Erythroblast (primary cell): Measurements from ENCODE around the gene PLA2G6.
"Not testable (repeated sequence)": the region's sequence is repeated elsewhere in the genome, so short reads cannot be mapped to it uniquely, and the experiment has no call there.

ENCODE experiments used
- DNase-seq, 2 experiments: peaks; one replicate each; lab custom pipeline; 2025; lab: John Stamatoyannopoulos, UW
- GATA1 ChIP-seq: IDR thresholded peaks from 2 replicates; pipeline ENCODE4 v1.6.1; 2011; ENCODE audit warnings: low read depth, mild to moderate bottlenecking, control low read depth, low read length, moderate library complexity
- POLR2A ChIP-seq: IDR thresholded peaks from 2 replicates; pipeline ENCODE4 v1.6.1; 2011; ENCODE audit warnings: mild to moderate bottlenecking, low read length

Gene PLA2G6

DNA sequence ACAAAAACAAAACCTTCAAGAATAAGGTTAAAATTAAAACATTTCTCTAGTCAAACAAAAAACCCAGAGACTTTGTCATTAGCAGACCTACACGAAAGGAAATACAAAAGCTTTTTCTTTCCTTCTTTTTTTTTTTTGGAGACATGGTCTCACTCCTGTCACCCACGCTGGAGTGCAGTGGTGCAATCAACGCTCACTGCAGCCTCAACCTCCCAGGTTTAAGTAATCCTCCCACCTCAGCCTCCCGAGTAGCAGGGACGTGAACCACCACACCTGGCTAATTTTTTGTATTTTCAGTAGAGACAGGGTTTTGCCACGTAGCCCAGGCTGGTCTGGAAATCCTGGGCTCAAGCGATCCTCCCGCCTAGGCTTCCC lies 30.5 kb downstream of the PLA2G6 start:
- TF ChIP-seq POLR2A: no peak
- TF ChIP-seq GATA1: no peak
- DNase-seq: no peak

DNA sequence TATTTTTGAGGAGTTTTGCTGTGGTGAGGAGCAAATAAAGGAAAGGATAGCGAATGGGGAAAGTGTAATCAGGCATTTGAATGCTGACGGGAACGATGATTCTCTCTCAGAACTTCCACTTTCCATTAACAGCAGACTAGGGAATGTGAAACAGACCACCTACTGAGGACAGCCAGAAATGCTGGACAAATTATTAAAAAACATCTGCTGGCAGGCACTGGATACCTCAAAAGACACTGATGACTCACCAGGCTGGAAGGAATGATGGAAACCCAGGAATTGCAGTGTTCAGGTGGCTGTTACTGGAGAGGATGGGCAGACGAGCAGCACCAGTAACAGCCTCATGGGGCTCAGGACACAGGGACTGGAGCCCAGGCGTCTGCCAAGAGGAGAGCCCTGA lies 33.4 kb downstream of the PLA2G6 start:
- DNase-seq: no peak

DNA sequence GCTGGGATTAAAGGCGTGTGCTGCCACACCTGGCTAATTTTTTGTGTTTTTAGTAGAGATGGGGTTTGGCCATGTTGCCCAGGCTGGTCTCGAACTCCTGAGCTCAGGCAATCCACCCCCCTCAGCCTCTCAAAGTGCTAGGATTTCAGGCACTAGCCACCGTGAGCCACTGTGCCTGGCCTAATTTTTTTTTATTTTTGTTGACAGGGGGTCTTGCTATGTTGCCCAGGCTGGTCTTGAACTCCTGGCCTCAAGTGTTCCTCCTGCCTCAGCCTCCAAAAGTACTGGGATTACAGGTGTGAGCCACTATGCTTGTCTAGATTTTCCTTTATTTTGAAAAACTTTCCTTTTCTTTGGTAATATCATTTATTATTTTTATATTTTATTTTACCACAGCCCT lies 35.5 kb downstream of the PLA2G6 start:
- not testable (repeated sequence) for DNase-seq

More for the DNA sequence above, 33.4 kb downstream of the PLA2G6 start:
- no peak for TF ChIP-seq POLR2A
- TF ChIP-seq GATA1: no peak

DNA sequence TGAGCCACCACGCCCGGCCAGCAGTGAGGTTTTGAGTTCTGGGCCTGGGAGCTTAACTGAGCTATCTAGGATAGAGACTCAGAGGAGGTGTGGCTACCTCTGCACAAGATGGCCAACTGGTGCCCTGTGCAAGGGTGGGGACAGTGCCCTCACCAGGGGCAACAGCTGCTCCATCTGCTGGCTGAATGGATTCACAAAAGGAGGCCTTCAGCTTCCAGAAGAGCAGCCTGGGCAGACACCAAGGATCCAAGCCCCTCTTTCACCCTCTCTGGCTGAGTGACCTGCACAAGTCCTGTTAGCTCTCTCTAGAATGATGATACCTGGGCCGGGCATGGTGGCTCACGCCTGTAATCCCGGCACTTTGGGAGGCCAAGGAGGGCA lies 37.6 kb downstream of the PLA2G6 start:
- TF ChIP-seq GATA1 (no peak), POLR2A (no peak)

DNA sequence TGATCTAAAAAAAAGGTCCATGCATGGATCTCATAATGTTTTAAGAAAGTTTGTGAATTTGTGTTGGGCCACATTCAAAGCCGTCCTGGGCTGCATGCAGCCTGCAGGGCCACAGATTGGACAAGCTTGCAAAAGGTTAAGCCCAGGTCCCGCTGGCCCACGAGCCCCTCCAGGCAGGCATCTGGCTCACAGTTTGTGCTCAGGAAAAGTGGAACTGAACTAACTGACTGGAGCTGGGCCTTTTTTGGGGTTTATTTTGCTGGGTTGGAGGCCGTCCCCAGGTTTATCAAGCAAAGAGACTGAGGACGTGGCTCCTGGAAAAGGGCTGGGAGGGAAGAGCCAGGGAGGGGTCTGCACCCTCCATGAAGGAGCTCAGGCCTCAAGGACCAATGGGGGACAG lies 39.0 kb downstream of the PLA2G6 start:
- no peak for DNase-seq
- TF ChIP-seq GATA1 (no peak), POLR2A (no peak)

More for the DNA sequence above, 37.6 kb downstream of the PLA2G6 start:
- DNase-seq: peak in 1 of 2 experiments; percentile 16

DNA sequence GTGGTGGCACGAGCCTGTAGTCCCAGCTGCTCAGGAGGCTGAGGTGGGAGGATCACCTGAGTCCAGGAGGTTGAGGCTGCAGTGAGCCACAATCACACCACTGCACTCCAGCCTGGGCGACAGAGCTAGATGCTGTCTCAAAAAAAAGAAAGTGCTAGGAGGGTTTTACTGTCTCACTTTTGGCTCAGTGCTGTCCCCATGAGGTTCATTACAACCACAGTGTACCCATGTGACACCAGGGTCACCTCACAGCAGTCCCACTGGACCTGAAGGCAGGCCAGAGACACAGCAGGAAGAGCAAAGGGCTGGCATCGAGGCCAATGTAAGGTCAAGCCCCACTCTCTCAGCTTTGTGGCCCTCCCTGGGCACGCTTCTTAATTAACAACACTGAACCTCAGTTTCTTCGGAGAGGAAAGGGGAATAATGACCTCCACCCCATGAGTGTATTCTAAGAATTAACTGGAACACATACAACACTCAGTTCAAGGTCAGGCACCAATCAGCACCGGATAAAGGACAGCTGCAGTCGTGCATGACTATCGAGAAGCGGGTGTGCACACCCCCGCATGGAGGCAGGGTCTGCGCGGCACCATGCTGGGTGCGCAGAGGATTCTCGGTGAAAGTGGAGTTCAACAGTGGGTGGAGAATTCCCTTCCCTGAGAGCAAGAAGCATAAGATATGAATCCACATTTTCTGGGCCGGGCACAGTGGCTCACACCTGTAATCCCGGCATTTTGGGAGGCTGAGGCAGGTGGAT lies 40.2 kb downstream of the PLA2G6 start:
- no peak for DNase-seq
- no peak for TF ChIP-seq GATA1

DNA sequence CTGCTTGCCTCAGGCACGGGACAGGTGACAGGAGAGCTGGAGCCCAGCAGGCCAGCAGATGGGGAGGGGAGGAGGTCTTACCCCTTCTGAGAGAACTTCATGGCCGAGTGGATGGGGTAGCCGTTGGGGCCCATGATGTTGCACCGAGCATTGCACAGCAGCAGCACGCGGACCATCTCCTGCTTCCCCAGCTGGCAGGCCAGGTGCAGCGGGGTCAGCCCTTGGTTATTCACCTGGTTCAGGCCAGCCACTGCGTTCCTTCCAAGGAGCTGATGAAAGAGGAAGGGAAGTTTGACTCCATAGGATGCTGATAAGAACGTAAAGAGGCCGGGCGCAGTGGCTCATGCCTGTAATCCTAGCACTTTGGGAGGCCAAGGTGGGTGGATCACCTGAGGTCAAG lies 41.7 kb downstream of the PLA2G6 start:
- DNase-seq: no peak
- TF ChIP-seq POLR2A (no peak), GATA1 (no peak)

DNA sequence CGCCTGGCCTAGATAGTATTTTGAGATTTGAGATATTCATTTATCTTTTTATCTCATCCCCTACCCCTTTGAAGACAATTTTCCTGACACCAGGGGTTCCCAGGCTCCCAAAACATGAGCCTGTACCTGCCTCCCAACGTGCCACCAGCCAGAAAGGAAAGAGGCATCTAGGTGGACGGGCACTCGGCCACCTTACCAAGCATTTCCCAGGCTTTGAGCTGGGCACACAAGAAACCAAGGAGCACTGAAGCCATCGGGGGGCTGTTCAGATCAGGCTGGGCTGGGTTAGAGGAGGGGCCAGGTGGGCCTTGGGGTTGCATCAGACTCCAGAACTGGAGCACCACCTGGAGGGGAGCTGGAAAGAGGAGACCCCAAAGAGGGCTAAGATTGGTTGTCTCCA lies 42.7 kb downstream of the PLA2G6 start:
- DNase-seq: no peak
- TF ChIP-seq POLR2A (no peak), GATA1 (no peak)

DNA sequence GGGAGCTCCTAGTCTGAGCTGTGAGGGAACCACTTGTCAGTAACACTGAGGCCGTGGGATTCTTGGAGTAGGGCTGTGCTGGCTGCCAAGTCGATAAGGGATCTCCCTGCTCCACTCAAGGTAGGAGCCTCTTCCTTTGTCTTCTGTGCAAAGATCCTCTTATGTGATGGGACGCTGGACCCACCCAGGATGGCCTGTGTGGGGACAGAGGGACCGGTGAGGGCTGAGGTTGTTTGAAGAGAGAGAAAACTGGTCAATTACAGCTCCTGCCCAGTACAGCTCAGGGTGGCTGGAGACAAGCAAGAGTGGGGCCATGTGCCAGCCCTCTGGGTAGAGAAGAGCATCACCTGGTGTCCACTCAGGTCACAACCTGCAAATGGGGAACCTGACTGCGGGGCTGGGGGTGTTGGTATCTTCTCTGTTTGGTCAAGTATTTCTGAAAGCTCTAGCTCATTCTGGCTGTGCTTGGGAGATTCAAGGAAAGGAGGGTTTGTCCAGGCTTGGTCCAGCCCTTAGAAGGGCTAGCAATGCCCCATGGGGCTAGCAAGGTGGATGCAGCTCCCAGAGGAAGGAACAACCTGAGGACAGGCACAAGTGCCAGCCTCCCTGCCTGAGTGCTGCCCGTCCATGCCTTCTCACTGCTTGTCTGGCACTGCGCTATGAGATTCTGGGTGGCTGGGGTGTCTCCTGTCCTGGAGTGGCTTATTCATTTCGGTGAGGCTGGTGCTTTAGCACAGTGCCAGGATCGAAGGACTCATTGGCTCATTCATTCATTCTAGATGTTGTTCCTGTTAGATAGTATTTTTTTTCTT lies 43.5 kb downstream of the PLA2G6 start:
- no peak for TF ChIP-seq GATA1
- TF ChIP-seq POLR2A: no peak
- DNase-seq: no peak

DNA sequence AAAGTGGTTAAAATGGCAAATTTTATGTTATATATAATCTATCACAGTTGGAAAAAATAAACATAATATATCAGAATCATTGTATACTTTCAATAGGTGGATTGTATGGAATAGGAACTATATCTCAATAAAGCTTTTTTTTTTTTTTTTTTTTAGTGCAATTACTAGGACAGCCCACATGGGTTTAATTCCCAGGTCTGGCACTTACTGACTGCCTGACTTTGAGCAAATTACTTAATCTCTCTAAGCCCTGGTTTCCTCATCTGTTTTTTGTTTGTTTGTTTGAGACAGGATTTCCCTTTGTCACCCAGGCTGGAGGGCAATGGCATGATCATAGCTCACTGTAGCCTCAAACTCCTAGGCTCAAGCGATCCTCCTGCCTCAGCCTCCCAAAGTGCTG lies 45.0 kb downstream of the PLA2G6 start:
- DNase-seq: no peak

DNA sequence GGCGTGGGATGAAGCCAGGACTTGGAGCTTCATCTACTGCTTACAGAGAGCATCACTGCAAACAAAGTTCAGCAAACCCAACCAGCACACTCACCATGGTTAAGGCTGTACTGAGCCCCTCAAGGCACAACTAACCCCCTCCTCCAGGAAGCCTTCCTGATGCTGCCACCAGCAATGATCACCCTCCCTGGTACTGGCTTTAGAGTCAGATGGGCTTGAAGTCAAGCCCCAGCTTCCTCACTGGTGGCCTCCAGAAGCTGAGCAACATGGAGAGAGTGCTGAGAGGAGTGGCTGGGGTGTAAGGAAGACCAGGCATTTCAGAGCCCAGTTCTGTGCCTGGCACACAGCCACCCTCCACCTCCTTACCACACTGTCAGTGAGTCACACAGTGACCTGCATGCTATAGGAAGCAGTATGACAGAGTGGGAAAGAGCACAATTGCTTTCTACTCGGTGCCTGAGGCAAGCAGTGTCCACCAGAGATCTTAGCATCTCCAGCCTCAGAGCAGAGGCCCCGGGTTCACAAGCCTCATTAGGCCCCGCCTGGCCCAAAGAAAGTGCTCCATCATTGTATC lies 46.4 kb downstream of the PLA2G6 start:
- TF ChIP-seq POLR2A (peak; percentile 52), GATA1 (no peak)
- peak; percentile 35 to 62 for DNase-seq

More for the DNA sequence above, 45.0 kb downstream of the PLA2G6 start:
- TF ChIP-seq POLR2A (no peak), GATA1 (no peak)

DNA sequence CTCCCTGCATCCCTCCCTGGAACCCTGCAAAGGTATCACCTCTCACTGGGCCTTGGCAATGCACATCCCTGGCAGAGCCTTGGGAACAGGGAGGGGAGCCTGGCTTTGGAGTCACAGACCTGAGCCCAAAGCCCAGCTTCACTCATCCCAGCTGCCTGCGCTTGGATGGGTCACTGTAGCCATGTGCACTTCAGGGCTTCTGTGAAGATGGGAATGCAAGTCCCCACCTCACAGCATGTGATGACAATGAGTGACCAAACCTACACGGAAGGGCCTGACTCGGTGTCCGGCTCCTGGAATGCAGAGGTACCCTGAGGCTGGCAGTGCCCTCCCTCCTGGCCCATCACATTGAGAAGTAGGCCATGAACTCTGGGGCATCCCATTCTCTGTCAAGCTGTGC lies 48.3 kb downstream of the PLA2G6 start:
- no peak for DNase-seq
- TF ChIP-seq POLR2A: no peak
- no peak for TF ChIP-seq GATA1

DNA sequence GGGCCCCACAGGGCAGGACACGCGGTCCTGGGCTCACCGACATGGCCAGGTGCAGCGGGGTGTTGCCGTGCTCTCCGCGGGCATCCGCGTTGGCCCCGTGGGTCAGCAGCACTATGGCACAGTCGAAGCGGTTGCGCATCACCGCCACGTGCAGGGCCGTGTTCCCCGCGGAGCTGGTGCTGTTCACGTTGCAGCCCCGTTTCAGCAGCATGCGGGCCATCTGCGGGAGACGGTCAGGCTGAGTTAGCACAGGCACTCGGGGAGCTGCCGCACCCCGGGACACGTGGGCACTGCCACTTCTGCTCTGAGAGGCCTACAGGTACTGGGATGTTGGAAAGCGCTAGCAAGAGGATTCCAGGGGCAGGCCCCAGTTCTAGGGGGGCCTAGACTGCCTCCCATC lies 48.8 kb downstream of the PLA2G6 start:
- DNase-seq: no peak
- TF ChIP-seq POLR2A: no peak
- no peak for TF ChIP-seq GATA1

DNA sequence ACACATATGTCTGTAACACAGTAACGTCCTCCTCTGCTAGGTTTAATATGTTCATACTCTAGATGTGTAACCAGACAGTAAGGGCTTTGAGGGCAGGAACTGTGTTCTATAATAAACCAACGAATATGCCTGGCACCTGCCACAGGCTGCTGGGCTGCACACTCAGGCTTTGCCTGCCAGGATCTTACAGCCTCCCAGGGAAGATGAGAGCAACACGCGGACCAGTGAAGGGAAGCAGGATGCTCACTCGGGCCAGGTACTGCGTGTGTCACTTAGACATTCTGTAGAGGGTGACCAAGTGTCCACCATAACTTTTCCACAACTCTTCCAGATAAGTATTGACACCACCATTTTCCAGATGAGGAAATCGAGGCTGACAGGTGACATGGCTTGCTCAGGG lies 49.5 kb downstream of the PLA2G6 start:
- DNase-seq: no peak
- TF ChIP-seq POLR2A (no peak), GATA1 (no peak)

DNA sequence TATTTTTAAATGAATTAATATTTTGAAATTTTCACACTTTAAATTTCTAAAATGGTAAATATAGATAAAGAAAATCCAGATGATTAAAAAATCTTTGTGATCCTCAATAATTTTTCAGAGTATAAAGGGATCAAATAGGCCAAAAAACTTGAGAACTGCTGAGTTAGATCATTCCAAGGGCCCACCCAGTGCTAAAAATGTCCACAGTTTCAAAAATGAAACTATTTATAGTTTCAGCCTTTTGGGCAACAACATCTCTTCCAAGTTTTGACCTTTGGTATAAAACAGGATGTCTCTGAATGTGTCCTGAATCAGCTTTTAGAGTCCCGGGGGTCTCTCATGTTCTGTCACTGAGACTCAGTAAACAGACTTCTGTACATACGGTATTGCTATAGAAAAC lies 50.2 kb downstream of the PLA2G6 start:
- no peak for DNase-seq
- TF ChIP-seq GATA1 (no peak), POLR2A (no peak)
